Activated gamma-delta T cell treated with anti-CD3 and anti-CD28 coated beads, Interleukin-2, amount 50 U/mL, for 16 hours (primary cell): ENCODE measurements around the gene TSPAN7.

ENCODE experiments used
- DNase-seq: peaks from one replicate; pipeline ENCODE4 v3.0.0-alpha.2; 2020; ENCODE audit warnings: low read depth

TSPAN7 gene

DNA sequence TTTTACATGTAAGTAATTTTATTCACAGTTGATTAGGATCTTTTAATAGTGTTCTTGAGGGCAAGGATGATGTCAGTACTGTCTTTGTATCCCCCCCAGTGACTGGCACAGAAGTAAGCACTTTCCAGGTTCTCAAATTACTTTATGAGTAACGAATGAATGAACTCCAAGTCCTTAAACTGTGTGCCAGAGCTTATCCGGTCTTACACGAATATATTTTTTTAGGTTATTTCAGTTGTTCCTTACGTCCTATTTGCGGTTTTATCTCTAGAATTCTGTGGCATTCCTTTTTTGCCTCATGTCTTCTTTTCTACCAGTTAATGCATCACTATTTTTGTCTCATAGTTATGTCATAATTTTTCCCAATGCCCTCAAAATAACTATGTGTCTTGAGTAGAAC is 133.1 kb downstream of the TSPAN7 start:
- DNase-seq = no peak

DNA sequence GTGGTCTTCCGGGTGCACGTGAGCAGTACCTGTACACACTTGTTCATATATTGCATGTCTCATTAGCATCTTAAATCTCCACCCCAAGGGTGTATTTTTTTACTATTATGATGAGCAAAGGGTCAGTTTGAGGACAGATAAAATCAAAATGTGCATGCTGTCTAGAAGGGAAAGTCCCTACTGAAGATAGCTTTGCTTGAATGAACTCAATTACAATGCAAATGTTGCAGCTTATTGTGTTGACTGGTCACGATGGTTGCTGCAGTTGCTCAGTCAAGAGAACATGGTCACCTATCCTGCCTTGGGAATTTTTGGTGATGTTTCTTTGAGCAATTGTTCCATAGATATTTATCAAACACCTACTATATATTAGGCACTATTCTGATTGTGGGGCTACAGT is 136.1 kb downstream of the TSPAN7 start:
- no peak for DNase-seq

DNA sequence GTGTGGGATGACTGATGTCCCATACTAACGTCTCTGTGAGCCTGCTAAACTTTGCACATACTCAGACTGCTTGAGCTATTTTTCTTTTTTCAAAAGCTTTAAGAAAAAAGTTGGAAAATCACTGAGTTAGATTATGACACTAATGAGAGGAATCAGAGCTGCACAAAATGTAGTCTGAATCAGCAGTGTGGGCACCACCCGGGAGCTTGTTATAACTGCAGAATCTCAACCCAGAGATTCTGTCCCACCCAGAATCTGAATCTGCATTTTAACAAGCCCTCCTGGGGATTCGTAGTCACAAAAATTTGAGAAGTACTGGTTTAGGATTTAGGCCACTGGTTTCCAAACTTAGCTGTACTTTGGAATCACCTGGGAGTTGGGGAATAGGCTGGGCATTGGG is 137.8 kb downstream of the TSPAN7 start:
- DNase-seq = no peak

DNA sequence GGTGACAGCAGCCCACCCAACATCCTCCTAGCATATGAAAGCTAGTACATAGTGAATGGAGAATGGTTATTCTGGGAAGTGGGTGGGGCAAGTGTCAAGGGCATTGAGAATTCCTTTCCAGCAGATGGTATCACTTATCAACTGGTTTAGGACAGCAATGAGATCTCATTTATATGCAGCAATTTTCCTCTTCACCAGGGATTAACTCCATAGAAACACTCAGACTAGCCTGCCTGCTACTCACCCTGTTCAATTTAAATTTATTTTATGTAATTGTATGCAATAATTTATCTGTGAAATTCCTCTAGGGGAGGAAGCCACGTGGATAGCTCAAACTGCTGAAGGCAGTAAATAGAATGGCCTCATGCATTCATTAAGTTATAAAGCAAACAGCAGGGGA is 138.4 kb downstream of the TSPAN7 start:
- DNase-seq = no peak

DNA sequence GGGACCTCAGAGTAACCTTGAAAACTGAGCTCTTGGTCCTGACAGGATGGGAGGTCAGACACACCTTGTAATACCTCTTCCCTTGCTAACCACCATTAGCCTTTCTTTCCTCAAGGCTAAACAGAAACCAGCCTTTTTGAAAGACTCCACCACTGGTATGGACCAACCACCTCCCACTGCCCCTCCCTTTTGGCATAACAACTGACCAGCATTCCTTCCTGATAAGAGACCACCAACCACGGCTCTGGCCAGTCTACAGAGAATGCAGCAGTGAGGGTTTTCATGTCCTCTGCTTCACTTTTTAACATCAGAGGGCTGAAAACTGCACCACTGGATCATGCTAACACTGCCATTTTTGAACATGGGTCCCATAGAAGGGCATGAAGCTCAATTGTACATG is 139.7 kb downstream of the TSPAN7 start:
- no peak for DNase-seq

DNA sequence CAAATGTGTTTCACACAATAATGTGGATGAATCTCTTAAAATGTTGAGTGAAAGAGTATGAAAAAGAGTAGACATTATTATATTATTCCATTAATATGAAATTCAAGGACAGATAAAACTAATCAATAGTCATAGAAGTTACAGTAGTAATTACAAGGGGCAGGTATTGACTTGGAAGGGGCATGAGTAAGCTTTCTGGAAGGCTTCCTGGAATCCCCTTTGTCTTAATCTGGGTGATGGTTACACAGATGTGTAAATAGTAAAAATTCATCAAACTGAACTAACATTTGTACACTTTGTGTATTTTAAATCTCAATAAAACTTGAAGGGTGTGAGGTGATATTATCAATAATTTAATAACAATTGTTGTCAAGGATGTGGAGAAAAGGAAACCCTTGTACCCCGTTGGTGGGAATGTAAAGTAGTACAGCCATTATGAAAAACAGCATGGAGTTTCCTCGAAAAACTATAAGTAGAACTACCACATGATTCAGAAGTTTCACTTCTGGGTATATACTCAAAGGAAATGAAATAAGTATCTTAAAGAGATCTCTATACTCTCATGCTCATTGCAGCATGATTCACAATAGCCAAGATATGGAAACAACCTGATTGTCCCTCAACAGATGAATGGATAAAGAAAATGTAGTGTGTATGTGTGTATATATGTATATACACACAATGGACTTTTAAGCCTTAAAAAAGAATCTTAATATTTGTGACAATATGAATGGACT is 143.0 kb downstream of the TSPAN7 start:
- DNase-seq = no peak

DNA sequence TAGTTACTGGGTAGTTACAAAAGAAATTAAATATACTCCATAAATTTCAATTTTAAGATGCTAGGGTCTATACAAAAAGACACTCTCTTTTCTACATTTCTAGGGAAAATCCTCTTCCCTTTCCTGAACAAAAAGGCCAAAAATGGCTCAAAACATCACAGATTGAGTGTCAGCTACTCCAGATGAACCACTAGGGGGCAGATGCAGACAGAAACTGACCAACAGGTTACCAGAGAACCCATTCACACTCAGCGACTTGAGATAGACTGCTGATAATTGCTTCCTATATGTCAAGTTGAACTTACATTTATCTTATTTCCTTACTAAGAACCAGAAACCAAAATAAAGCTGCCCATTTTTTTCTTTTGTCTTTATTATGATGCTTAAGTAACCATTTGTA is 156.5 kb downstream of the TSPAN7 start:
- no peak for DNase-seq

DNA sequence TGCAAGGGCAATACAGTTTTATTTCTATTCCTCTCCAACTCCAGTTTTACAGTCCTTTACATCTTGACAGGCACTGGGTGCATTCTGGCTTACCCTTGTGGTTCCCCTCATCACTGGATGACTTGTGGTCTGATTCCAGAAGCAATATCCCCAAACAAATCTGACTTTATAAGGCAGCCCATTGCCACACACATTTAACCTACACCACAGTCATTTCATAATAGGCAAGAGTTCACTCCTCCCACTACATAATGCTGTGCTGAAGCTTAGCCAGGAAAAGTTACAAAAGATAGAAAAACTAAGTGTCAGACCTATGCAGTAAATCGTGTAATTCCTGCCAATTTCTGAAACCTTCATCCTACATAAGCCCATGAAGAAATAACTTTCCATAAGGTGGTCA is 157.0 kb downstream of the TSPAN7 start:
- DNase-seq = no peak

DNA sequence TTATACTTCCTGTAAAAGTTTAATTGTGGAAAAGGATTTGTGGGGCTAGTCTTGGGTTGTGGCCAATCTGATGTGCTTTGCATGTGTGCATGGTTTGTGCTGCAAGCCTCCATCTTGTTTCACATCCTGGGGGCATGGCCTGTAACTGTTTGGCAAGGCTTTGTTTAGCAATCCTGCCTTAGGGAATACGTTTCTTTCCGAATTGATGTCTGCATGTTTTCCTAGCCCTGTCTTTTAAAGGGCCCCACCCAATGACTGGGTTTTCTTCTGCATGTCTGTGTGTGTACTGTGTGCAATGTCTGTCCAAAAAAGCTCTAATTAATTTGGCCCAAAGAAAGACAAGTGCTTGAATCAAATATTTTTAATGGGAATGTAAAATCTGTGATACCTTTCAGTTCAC is 165.3 kb downstream of the TSPAN7 start:
- DNase-seq = no peak

DNA sequence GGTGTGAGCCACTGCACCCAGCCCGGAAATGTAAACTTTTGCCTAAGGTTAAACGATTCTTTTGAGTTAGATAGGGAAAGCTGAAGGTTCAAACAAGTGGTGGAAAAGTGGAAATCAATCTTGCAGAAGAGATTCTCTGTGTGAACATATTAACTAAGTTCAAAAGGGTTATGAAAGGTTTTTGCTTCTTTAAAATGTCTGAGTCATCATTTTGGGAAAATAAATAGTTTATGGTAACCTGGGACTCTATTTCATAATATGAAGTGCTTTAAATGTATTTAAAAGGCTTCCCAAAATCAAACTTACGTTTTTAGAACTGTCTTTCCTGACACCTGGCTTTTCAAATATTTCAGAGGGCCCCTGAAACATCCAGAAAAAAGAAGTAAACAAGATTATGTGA is 166.3 kb downstream of the TSPAN7 start:
- no peak for DNase-seq

DNA sequence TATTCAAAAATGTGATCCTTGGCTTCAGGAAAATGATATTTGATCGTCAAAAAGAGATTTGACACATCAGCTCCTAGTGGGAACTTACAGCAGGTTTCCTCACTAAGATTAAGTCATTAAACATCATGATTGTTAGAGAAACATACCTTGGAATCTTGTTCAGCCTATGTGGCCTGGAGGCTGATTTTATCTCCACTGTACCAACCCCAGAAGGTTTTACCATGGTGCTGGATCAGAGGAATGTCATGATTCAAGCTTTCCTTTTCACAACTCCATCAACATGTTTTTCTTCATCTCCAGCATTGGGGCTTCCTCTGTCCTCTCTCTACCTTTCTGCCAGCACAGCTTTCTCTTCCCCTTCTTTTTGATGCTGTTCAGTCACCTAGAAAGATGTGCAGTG is 171.5 kb downstream of the TSPAN7 start:
- DNase-seq = no peak
